ENCODE results near the gene RMI1.

RMI1 gene

GRCh38 chr9:83978992-83979811, 1.4 kb upstream of the RMI1 start:
- POLR2A ChIA-PET: interaction anchor here (0.6 to 5.3 kb wide), 16 partner anchors 8 to 282 kb away, joined by 3 to 57 read pairs (median 4); a partner anchor contains a TSS
- CTCF ChIA-PET: interaction anchor here (0.6 to 2.2 kb wide), 4 partner anchors 12 to 1765 kb away, joined by 3 to 6 read pairs (median 4); no protein-coding TSS in a partner anchor

More at GRCh38 chr9:83978992-83979811, 1.4 kb upstream of the RMI1 start:
- Histone ChIP-seq H3K36me3 (ENCODE audit: control insufficient read depth in 2 of 2, insufficient read depth in 1 of 2, low read length in 2 of 2) (peaks cover 13 to 52% of the 10 kb centered on the region in 2 experiments; a peak in 2 of 3 replicates), H3K4me1 (ENCODE audit: control insufficient read depth, insufficient read depth, low read length) (peaks cover 2% of the 10 kb centered on the region; the same call in 1 of the 2 replicates), H3K4me3 (ENCODE audit: low read depth, low read length) (peak overlapping the region; percentile 98), H3K9me3 (ENCODE audit: control insufficient read depth, insufficient read depth, low read depth, low read length) (no peaks in the 10 kb centered on the region), H3K27ac (ENCODE audit: extremely low read depth, low read depth, low read length) (peak overlapping the region; percentile 99)
- peak; percentile 72 for TF ChIP-seq OSR2 (tag by site-specific recombination; IDR thresholded peaks at IDR 0.05)
- no peak for TF ChIP-seq ZNF560 (tag by site-specific recombination; IDR thresholded peaks at IDR 0.05; ENCODE audit: borderline replicate concordance)
- no peak for TF ChIP-seq KLF10 (tag by site-specific recombination; IDR thresholded peaks at IDR 0.05)
- no peak for TF ChIP-seq ZNF341 (tag by site-specific recombination; IDR thresholded peaks at IDR 0.05; ENCODE audit: low read depth)
- 0 out of 2 replicates have a peak, but pooled peaks have one; percentile 7 for TF ChIP-seq HOXD13 (CRISPR knock-in tag; IDR thresholded peaks at IDR 0.05; ENCODE audit: borderline replicate concordance)
- 0 out of 2 replicates have a peak, but pooled peaks have one; percentile 6 for TF ChIP-seq ZNF398 (tag by site-specific recombination; IDR thresholded peaks at IDR 0.05)
- peak; percentile 59 for TF ChIP-seq KLF16 (tag by site-specific recombination; IDR thresholded peaks at IDR 0.05)
- TF ChIP-seq YY2 (tag by site-specific recombination; IDR thresholded peaks at IDR 0.05): peak; percentile 37; the same call in 1 of the 2 replicates
- peak; percentile 87 for TF ChIP-seq PRDM1 (tag by site-specific recombination; IDR thresholded peaks at IDR 0.05)
- TF ChIP-seq ZBTB11 (tag by site-specific recombination; conservative IDR thresholded peaks at IDR 0.05; ENCODE audit: low read depth): no peak
- no peak for TF ChIP-seq ZNF18 (tag by site-specific recombination; IDR thresholded peaks at IDR 0.05)
- peak; percentile 43 for TF ChIP-seq SP2 (tag by site-specific recombination; IDR thresholded peaks at IDR 0.05)
- peak; percentile 20 for TF ChIP-seq ZBTB26 (tag by site-specific recombination; optimal IDR thresholded peaks at IDR 0.05)
- peak; percentile 15 for TF ChIP-seq SP3 (tag by site-specific recombination; IDR thresholded peaks at IDR 0.05)
- no peak for TF ChIP-seq ZNF302 (tag by site-specific recombination; IDR thresholded peaks at IDR 0.05; ENCODE audit: low read depth)

All from HEK293 (cell line).